Measurements from ENCODE around the gene SPHK2.
"Not testable (repeated sequence)": the region's sequence is repeated elsewhere in the genome, so short reads cannot be mapped to it uniquely, and the experiment has no call there.

Gene SPHK2

GRCh38 chr19:48674216-48674809 is 55.0 kb downstream of the SPHK2 start:
- DNase-seq (ENCODE audit: low read depth, low spot score): no peak
- peak overlapping the region; percentile 10 for H3K9ac ChIP-seq (ENCODE audit: insufficient read length, low read depth)
- no peaks in the 10 kb centered on the region for H3K36me3 ChIP-seq (ENCODE audit: insufficient read depth, insufficient read length, low read length)
- TF ChIP-seq SUZ12 (IDR thresholded peaks at IDR 0.05; ENCODE audit: extremely low read depth, insufficient read depth, insufficient read length) (no peak), YY1 (IDR thresholded peaks at IDR 0.05; ENCODE audit: insufficient read depth, insufficient read length) (no peak), ZNF274 (IDR thresholded peaks at IDR 0.05; ENCODE audit: low read depth, low read length) (no peak)
- H3K9me3 ChIP-seq (ENCODE audit: insufficient read depth, low read length): no peaks in the 10 kb centered on the region
- H3K4me1 ChIP-seq (ENCODE audit: insufficient read depth, insufficient read length): peaks cover 8% of the 10 kb centered on the region
- H3K27me3 ChIP-seq (ENCODE audit: insufficient read depth, insufficient read length): peaks cover 6% of the 10 kb centered on the region
- H3K4me3 ChIP-seq (ENCODE audit: insufficient read length, low read depth): no peak overlapping the region

- Histone ChIP-seq H3K9me3 (ENCODE audit: insufficient read depth, low read length) (no peaks in the 10 kb centered on the region), H3K9ac (ENCODE audit: insufficient read length, low read depth) (peak overlapping the region; percentile 34), H3K4me1 (ENCODE audit: insufficient read depth, insufficient read length) (peaks cover 8% of the 10 kb centered on the region), H3K4me3 (ENCODE audit: insufficient read length, low read depth) (no peak overlapping the region), H3K36me3 (ENCODE audit: insufficient read depth, insufficient read length, low read length) (no peaks in the 10 kb centered on the region), H3K27me3 (ENCODE audit: insufficient read depth, insufficient read length) (peaks cover 6% of the 10 kb centered on the region)
- TF ChIP-seq YY1 (IDR thresholded peaks at IDR 0.05; ENCODE audit: insufficient read depth, insufficient read length) (no peak), SUZ12 (IDR thresholded peaks at IDR 0.05; ENCODE audit: extremely low read depth, insufficient read depth, insufficient read length) (no peak), ZNF274 (IDR thresholded peaks at IDR 0.05; ENCODE audit: low read depth, low read length) (no peak)
- DNase-seq (ENCODE audit: low read depth, low spot score): peak; percentile 72
Observed at GRCh38 chr19:48674921-48675824, 55.9 kb downstream of the SPHK2 start.

- peaks cover 8% of the 10 kb centered on the region for H3K4me1 ChIP-seq (ENCODE audit: insufficient read depth, insufficient read length)
- H3K36me3 ChIP-seq (ENCODE audit: insufficient read depth, insufficient read length, low read length): no peaks in the 10 kb centered on the region
- no peak for TF ChIP-seq ZNF274 (IDR thresholded peaks at IDR 0.05; ENCODE audit: low read depth, low read length)
- TF ChIP-seq SUZ12 (IDR thresholded peaks at IDR 0.05; ENCODE audit: extremely low read depth, insufficient read depth, insufficient read length): no peak
- TF ChIP-seq YY1 (IDR thresholded peaks at IDR 0.05; ENCODE audit: insufficient read depth, insufficient read length): no peak
- H3K9me3 ChIP-seq (ENCODE audit: insufficient read depth, low read length): no peaks in the 10 kb centered on the region
- peaks cover 6% of the 10 kb centered on the region for H3K27me3 ChIP-seq (ENCODE audit: insufficient read depth, insufficient read length)
- no peak for DNase-seq (ENCODE audit: low read depth, low spot score)
- no peak overlapping the region for H3K9ac ChIP-seq (ENCODE audit: insufficient read length, low read depth)
- H3K4me3 ChIP-seq (ENCODE audit: insufficient read length, low read depth): no peak overlapping the region
Observed at GRCh38 chr19:48676487-48676886, 57.2 kb downstream of the SPHK2 start.

- Histone ChIP-seq H3K9me3 (ENCODE audit: insufficient read depth, low read length) (no peaks in the 10 kb centered on the region), H3K36me3 (ENCODE audit: insufficient read depth, insufficient read length, low read length) (no peaks in the 10 kb centered on the region), H3K4me3 (ENCODE audit: insufficient read length, low read depth) (no peak overlapping the region), H3K27me3 (ENCODE audit: insufficient read depth, insufficient read length) (peaks cover 6% of the 10 kb centered on the region), H3K9ac (ENCODE audit: insufficient read length, low read depth) (no peak overlapping the region), H3K4me1 (ENCODE audit: insufficient read depth, insufficient read length) (peaks cover 8% of the 10 kb centered on the region)
- no peak for TF ChIP-seq ZNF274 (IDR thresholded peaks at IDR 0.05; ENCODE audit: low read depth, low read length)
- TF ChIP-seq YY1 (IDR thresholded peaks at IDR 0.05; ENCODE audit: insufficient read depth, insufficient read length): no peak
- no peak for TF ChIP-seq SUZ12 (IDR thresholded peaks at IDR 0.05; ENCODE audit: extremely low read depth, insufficient read depth, insufficient read length)
- no peak for DNase-seq (ENCODE audit: low read depth, low spot score)
Observed at GRCh38 chr19:48676887-48677286, 57.6 kb downstream of the SPHK2 start.

GRCh38 chr19:48678201-48678600 is 58.9 kb downstream of the SPHK2 start:
- H3K9ac ChIP-seq (ENCODE audit: insufficient read length, low read depth): no peak overlapping the region

GRCh38 chr19:48680006-48680405 is 60.7 kb downstream of the SPHK2 start:
- H3K9me3 ChIP-seq (ENCODE audit: insufficient read depth, low read length); DNase-seq (ENCODE audit: low read depth, low spot score); H3K4me3 ChIP-seq (ENCODE audit: insufficient read length, low read depth); H3K9ac ChIP-seq (ENCODE audit: insufficient read length, low read depth); H3K4me1 ChIP-seq (ENCODE audit: insufficient read depth, insufficient read length); H3K27me3 ChIP-seq (ENCODE audit: insufficient read depth, insufficient read length); H3K36me3 ChIP-seq (ENCODE audit: insufficient read depth, insufficient read length, low read length): not testable (repeated sequence)

More at GRCh38 chr19:48678201-48678600, 58.9 kb downstream of the SPHK2 start:
- Histone ChIP-seq H3K4me3 (ENCODE audit: insufficient read length, low read depth) (no peak overlapping the region), H3K4me1 (ENCODE audit: insufficient read depth, insufficient read length) (peaks cover 8% of the 10 kb centered on the region), H3K36me3 (ENCODE audit: insufficient read depth, insufficient read length, low read length) (no peaks in the 10 kb centered on the region), H3K27me3 (ENCODE audit: insufficient read depth, insufficient read length) (peaks cover 6% of the 10 kb centered on the region), H3K9me3 (ENCODE audit: insufficient read depth, low read length) (no peaks in the 10 kb centered on the region)
- no peak for DNase-seq (ENCODE audit: low read depth, low spot score)
- TF ChIP-seq ZNF274 (IDR thresholded peaks at IDR 0.05; ENCODE audit: low read depth, low read length) (no peak), YY1 (IDR thresholded peaks at IDR 0.05; ENCODE audit: insufficient read depth, insufficient read length) (no peak), SUZ12 (IDR thresholded peaks at IDR 0.05; ENCODE audit: extremely low read depth, insufficient read depth, insufficient read length) (no peak)
